ENCODE measurements around the gene MMS22L. TPM values are rescaled to one million over a fixed set of nuclear protein-coding genes. Genes with fewer than 3 reads are reported as not detected.

MMS22L gene
- total RNA-seq, 1 experiment from 2014 or later = 19.3 TPM

GRCh38 chr6:97141756-97142155, 141.3 kb downstream of the MMS22L start:
- DNase-seq (no peak), ATAC-seq (no peak)
- TF ChIP-seq EZH2phosphoT487 (IDR thresholded peaks at IDR 0.05; ENCODE audit: borderline replicate concordance, low read length) (no peak), CTCF (conservative IDR thresholded peaks at IDR 0.05; ENCODE audit: low read depth, low read length) (no peak), EZH2 (IDR thresholded peaks at IDR 0.05; ENCODE audit: low read length, unreplicated experiment) (no peak)
- Histone ChIP-seq H2AFZ (ENCODE audit: low read length) (no peak overlapping the region), H3K27ac (ENCODE audit: low read length) (no peak overlapping the region), H3K36me3 (ENCODE audit: low read depth, low read length) (no peaks in the 10 kb centered on the region; the same call in 1 of the 2 replicates), H3K9me3 (ENCODE audit: low read length) (no peaks in the 10 kb centered on the region), H3K27me3 (ENCODE audit: low read length) (no peaks in the 10 kb centered on the region), H3K9me2 (replicated peaks; ENCODE audit: low read length) (no peaks in the 10 kb centered on the region), H3K9ac (ENCODE audit: low read length) (no peak overlapping the region), H4K20me1 (ENCODE audit: low read length) (no peaks in the 10 kb centered on the region), H3K4me1 (ENCODE audit: insufficient read depth, low read length) (no peaks in the 10 kb centered on the region), H3K4me3 (ENCODE audit: low read length) (no peak overlapping the region), H3K4me2 (ENCODE audit: low read length) (no peak overlapping the region), H3K79me2 (ENCODE audit: low read length) (no peaks in the 10 kb centered on the region), H3F3A (ENCODE audit: low read length, unreplicated experiment) (no peaks in the 10 kb centered on the region)
- POLR2A ChIA-PET (ENCODE audit: unreplicated experiment) = no interaction called here
- no TSS peak for BruUV-seq (replicated peaks)
- intact Hi-C loops (cut with micrococcal nuclease) = no loop called here
- CTCF ChIA-PET = interaction anchor here (0.6 kb wide), 1 partner anchor 140 kb away, joined by 7 read pairs; no protein-coding TSS in a partner anchor

- no peaks in the 10 kb centered on the region for H3K27me3 ChIP-seq (ENCODE audit: low read length)
- no peaks in the 10 kb centered on the region for H3K36me3 ChIP-seq (ENCODE audit: low read depth, low read length)
- H3K4me1 ChIP-seq (ENCODE audit: insufficient read depth, low read length) = no peaks in the 10 kb centered on the region
- no TSS peak for BruUV-seq (replicated peaks)
- H3K4me2 ChIP-seq (ENCODE audit: low read length) = no peak overlapping the region
- intact Hi-C loops (cut with micrococcal nuclease) = no loop called here
- H3K4me3 ChIP-seq (ENCODE audit: low read length) = no peak overlapping the region
- CTCF ChIA-PET = no interaction called here
- H3K27ac ChIP-seq (ENCODE audit: low read length) = no peak overlapping the region
- ATAC-seq = no peak
- H3K9ac ChIP-seq (ENCODE audit: low read length) = no peak overlapping the region
- POLR2A ChIA-PET (ENCODE audit: unreplicated experiment) = no interaction called here
- no peaks in the 10 kb centered on the region for H3K79me2 ChIP-seq (ENCODE audit: low read length)
- TF ChIP-seq EZH2 (IDR thresholded peaks at IDR 0.05; ENCODE audit: low read length, unreplicated experiment) = no peak
- no peak for TF ChIP-seq EZH2phosphoT487 (IDR thresholded peaks at IDR 0.05; ENCODE audit: borderline replicate concordance, low read length)
- no peak for TF ChIP-seq CTCF (conservative IDR thresholded peaks at IDR 0.05; ENCODE audit: low read depth, low read length)
- H4K20me1 ChIP-seq (ENCODE audit: low read length) = no peaks in the 10 kb centered on the region
- H2AFZ ChIP-seq (ENCODE audit: low read length) = no peak overlapping the region
- no peaks in the 10 kb centered on the region for H3K9me2 ChIP-seq (replicated peaks; ENCODE audit: low read length)
- DNase-seq = no peak
- H3F3A ChIP-seq (ENCODE audit: low read length, unreplicated experiment) = no peaks in the 10 kb centered on the region
- H3K9me3 ChIP-seq (ENCODE audit: low read length) = no peaks in the 10 kb centered on the region
Observed at GRCh38 chr6:97138581-97138980, 144.4 kb downstream of the MMS22L start.

- DNase-seq (no peak), ATAC-seq (no peak)
- Histone ChIP-seq H3K4me3 (ENCODE audit: low read length) (no peak overlapping the region), H3K9ac (ENCODE audit: low read length) (no peak overlapping the region), H3K36me3 (ENCODE audit: low read depth, low read length) (no peaks in the 10 kb centered on the region), H3K79me2 (ENCODE audit: low read length) (no peaks in the 10 kb centered on the region), H3K27me3 (ENCODE audit: low read length) (no peaks in the 10 kb centered on the region), H2AFZ (ENCODE audit: low read length) (no peak overlapping the region), H3K4me1 (ENCODE audit: insufficient read depth, low read length) (no peaks in the 10 kb centered on the region), H3K27ac (ENCODE audit: low read length) (no peak overlapping the region), H3F3A (ENCODE audit: low read length, unreplicated experiment) (no peaks in the 10 kb centered on the region), H4K20me1 (ENCODE audit: low read length) (no peaks in the 10 kb centered on the region), H3K9me2 (replicated peaks; ENCODE audit: low read length) (no peaks in the 10 kb centered on the region), H3K9me3 (ENCODE audit: low read length) (no peaks in the 10 kb centered on the region), H3K4me2 (ENCODE audit: low read length) (no peak overlapping the region)
- ChIA-PET CTCF (no interaction called here), POLR2A (ENCODE audit: unreplicated experiment) (no interaction called here)
- BruUV-seq (replicated peaks) = no TSS peak
- intact Hi-C loops (cut with micrococcal nuclease) = no loop called here
- TF ChIP-seq EZH2 (IDR thresholded peaks at IDR 0.05; ENCODE audit: low read length, unreplicated experiment) = no peak
- TF ChIP-seq EZH2phosphoT487 (IDR thresholded peaks at IDR 0.05; ENCODE audit: borderline replicate concordance, low read length) = no peak
- TF ChIP-seq CTCF (conservative IDR thresholded peaks at IDR 0.05; ENCODE audit: low read depth, low read length) = no peak
Observed at GRCh38 chr6:97136626-97137358, 146.2 kb downstream of the MMS22L start.
